DMS53 (cell line): ENCODE results near the gene SLC6A20.

Experiments used
- DNase-seq: peaks from one replicate; lab custom pipeline; 2025; lab: John Stamatoyannopoulos, UW

The SLC6A20 gene

GRCh38 chr3:45777746-45778386 lies 18.5 kb downstream of the SLC6A20 start:
- no peak for DNase-seq

GRCh38 chr3:45777111-45777745 lies 19.1 kb downstream of the SLC6A20 start:
- DNase-seq: no peak

GRCh38 chr3:45776611-45777010 lies 19.7 kb downstream of the SLC6A20 start:
- no peak for DNase-seq

- DNase-seq: no peak
These were observed 20.1 kb downstream of the SLC6A20 start for GRCh38 chr3:45776301-45776595.

- no peak for DNase-seq
These were observed 20.6 kb downstream of the SLC6A20 start for GRCh38 chr3:45775571-45776300.

- DNase-seq: no peak
These were observed 21.5 kb downstream of the SLC6A20 start for GRCh38 chr3:45774581-45775521.

- DNase-seq: no peak
These were observed 22.5 kb downstream of the SLC6A20 start for GRCh38 chr3:45773714-45774449.

GRCh38 chr3:45773072-45773471 lies 23.3 kb downstream of the SLC6A20 start:
- DNase-seq: no peak

GRCh38 chr3:45772341-45773035 lies 23.8 kb downstream of the SLC6A20 start:
- no peak for DNase-seq

GRCh38 chr3:45771831-45772230 lies 24.5 kb downstream of the SLC6A20 start:
- DNase-seq: no peak

- no peak for DNase-seq
These were observed 25.1 kb downstream of the SLC6A20 start for GRCh38 chr3:45771166-45771775.

GRCh38 chr3:45765958-45766357 lies 30.4 kb downstream of the SLC6A20 start:
- DNase-seq: no peak

- DNase-seq: no peak
These were observed 31.0 kb downstream of the SLC6A20 start for GRCh38 chr3:45765266-45765851.

- DNase-seq: no peak
These were observed 33.0 kb downstream of the SLC6A20 start for GRCh38 chr3:45763303-45763675.

GRCh38 chr3:45762647-45763302 lies 33.6 kb downstream of the SLC6A20 start:
- no peak for DNase-seq

GRCh38 chr3:45761831-45762230 lies 34.5 kb downstream of the SLC6A20 start:
- DNase-seq: no peak

- peak; percentile 58 for DNase-seq
These were observed 35.2 kb downstream of the SLC6A20 start for GRCh38 chr3:45760878-45761711.

- DNase-seq: no peak
These were observed 36.5 kb downstream of the SLC6A20 start for GRCh38 chr3:45759851-45760250.

- DNase-seq: no peak
These were observed 37.5 kb downstream of the SLC6A20 start for GRCh38 chr3:45758871-45759270.
